Left kidney (tissue), 2 donors: ENCODE data around the gene SNN. TPM values are rescaled to one million over a fixed set of nuclear protein-coding genes. Genes with fewer than 3 reads are reported as not detected.

ENCODE experiments used
- DNase-seq: peaks from one replicate; pipeline ENCODE4 v3.0.0-alpha.2; 2013
- polyA plus RNA-seq: library from polyadenylated mRNA; unstranded; fragments of 120-200 nt; gene quantifications from one replicate; pipeline ENCODE4 v1.2.1, GENCODE V29; 2013; ENCODE audit not compliant: insufficient read length

The SNN gene
- polyA plus RNA-seq, 1 donor: 33.3 TPM

GRCh38 chr16:11666103-11667055 lies 1.9 kb upstream of the SNN start:
- no peak for DNase-seq

GRCh38 chr16:11667221-11667823 lies 933 bp upstream of the SNN start:
- no peak for DNase-seq

DNA sequence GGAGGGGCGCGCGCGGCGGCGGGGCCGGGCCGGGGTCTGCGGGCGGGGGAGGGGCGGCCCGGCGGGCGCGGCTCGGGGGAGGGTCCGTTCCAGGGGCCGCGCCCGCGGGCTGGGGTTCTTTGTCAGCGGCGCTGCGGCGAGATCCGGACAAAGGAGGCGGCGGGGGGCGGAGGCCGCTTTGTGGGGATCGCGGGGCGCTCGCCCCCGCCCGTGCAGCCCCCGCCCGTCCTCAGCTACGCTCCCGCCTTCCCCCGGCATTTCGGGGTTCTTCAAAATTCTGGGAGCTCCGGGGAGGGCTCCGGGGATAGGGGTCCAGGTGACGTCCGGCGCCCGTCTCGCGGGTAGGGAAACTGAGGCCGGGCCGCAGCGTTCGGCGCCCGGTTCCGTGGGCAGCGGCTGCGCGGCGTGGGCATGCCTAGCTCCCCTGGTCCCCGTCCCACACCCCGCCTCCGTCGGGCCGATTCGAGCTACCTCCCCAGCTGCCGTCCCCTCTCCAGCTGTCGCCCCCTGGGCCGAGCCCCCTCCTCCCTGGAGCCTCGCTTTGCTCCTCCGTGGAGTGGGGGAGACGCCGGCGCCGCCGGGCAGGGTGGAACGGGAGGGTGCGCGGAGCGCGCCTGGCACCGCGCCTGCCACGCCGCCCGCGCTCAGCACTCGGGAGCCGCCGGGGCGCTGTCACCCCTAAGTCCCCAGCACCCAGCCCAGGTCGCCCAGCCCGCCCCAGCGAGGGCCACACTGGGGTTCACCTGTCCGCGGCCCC lies 546 bp downstream of the SNN start:
- no peak for DNase-seq

GRCh38 chr16:11669380-11670146 lies 1.3 kb downstream of the SNN start:
- DNase-seq: no peak

DNA sequence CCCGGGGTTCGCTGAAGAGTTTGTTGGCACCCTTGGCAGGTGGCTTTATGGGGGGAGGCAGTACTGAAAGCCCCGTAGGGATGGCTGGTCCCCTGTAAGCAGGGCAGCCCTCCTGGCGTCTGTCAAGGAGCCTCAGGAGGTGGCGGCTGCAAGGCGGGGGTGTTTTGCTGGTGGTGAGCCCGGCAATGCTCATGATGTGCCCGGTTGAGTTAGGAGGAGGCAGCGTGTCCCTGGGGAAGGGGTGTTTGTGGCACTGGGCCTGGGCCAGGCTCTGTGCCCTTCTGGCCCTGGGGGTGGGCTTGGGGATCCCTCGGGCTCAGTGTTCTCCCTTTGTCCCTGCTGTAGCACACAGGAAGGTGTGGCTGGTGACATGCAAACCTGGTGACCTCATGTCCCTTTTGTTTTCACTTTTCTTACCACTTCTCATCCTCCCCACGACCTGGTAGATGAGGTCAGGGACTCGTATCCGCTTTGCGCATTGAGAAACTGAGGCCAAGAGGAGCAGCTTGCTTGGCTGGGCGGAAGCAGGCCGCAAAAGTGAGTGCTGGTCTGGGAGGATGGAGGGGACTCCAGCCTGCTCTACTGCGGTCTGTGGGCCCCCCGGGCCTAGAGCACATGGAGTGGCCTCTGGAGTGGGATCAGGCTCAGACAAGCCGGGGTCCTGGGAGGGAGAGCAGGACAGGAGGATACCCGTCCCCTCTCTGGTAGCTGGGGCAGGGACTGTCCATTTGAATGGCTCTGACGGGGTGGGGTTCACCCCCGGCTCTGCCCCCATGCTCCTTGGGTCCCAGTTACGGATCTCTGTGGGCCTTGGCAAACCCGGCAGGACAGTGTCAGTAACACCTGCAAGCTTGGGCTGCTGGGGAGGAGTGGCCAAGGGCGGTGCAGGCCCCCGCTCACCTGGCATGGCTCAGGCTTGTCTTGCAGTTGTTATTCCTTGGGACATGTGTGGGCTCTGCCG lies 2.2 kb downstream of the SNN start:
- no peak for DNase-seq

- DNase-seq: no peak
Observed at GRCh38 chr16:11671271-11671670, 3.0 kb downstream of the SNN start.

GRCh38 chr16:11671676-11672075 lies 3.4 kb downstream of the SNN start:
- DNase-seq: no peak

- no peak for DNase-seq
Observed at GRCh38 chr16:11672206-11673090, 4.2 kb downstream of the SNN start.

GRCh38 chr16:11673091-11674000 lies 5.1 kb downstream of the SNN start:
- no peak for DNase-seq

- DNase-seq: no peak
Observed at GRCh38 chr16:11674001-11674817, 6.0 kb downstream of the SNN start.

DNA sequence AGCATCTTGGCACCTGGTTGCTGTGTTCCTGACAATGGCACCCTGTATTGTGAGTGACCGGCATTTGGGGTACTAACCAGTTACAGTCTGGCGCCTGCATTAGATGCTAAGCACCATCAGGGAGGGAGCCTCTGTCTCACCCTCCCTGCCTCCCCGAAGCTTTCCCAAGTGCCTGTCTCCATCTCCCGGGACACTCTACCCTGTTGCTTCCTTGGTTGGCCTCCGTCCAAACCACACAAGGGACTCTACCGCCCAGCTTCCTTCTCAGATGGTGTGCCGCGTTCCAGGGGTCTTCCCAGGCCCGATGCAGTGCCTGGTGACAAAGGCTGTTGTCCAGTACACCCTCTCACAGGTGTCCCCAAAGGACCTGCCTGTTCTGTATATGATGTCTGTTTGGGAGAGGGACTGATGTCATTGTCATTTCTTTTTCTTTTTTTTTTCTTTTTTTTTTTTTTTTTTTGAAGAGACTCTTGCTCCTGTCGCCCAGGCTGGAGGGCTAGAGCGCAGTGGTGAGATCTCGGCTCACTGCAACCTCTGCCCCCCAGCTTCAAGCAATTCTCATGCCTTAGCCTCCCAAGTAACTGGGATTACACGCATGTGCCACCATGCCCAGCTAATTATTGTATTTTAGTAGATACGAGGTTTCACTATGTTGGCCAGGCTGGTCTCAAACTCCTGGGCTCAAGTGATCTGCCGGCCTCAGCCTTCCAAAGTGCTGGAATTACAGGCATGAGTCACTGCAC lies 6.7 kb downstream of the SNN start:
- DNase-seq: no peak

- no peak for DNase-seq
Observed at GRCh38 chr16:11675561-11676511, 7.6 kb downstream of the SNN start.

DNA sequence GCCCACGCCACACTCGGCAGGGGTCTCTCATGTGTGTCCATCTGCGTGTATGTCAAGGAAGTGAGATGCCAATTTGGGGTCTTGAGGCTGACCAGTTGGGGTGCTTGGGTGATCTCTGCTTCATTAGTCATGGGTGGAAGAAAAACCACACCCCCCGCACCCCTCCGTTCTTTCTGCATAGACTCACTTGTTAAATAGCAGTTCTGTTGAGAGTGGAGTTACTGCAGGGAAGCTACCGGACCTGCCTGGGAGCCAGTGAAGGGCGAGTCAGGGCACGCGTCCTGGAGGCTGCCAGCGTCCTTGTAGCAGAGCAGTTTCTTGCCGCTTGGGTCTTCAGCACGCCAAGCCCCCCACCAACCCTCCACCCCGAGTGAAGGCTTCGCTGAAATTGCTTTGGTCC lies 8.5 kb downstream of the SNN start:
- no peak for DNase-seq

DNA sequence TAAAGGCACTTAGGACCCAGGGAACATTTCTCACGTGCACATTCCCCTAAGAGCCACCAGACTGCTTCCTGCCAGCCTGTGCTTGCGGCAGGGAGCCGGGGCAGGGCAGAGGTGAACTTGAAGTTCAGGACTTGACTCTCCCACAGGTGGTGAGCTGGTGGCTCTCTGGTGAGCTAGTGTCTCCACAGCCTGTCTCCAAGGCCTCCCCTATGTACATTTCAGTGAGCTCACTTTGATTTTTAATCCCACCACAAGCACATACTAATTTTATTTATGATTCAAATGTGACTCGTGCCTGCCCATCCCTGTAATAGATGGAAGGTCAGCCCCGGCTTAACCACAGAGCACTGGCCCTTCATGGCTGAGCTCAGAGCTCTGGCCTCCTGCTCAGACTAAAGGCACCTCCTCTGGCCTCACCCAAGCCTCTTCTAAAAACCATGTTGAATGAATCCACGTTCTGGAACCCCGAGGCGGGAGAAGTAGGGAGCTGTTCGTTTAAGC lies 9.2 kb downstream of the SNN start:
- DNase-seq: no peak
